ENCODE data around the gene HOXD9.

DNA sequence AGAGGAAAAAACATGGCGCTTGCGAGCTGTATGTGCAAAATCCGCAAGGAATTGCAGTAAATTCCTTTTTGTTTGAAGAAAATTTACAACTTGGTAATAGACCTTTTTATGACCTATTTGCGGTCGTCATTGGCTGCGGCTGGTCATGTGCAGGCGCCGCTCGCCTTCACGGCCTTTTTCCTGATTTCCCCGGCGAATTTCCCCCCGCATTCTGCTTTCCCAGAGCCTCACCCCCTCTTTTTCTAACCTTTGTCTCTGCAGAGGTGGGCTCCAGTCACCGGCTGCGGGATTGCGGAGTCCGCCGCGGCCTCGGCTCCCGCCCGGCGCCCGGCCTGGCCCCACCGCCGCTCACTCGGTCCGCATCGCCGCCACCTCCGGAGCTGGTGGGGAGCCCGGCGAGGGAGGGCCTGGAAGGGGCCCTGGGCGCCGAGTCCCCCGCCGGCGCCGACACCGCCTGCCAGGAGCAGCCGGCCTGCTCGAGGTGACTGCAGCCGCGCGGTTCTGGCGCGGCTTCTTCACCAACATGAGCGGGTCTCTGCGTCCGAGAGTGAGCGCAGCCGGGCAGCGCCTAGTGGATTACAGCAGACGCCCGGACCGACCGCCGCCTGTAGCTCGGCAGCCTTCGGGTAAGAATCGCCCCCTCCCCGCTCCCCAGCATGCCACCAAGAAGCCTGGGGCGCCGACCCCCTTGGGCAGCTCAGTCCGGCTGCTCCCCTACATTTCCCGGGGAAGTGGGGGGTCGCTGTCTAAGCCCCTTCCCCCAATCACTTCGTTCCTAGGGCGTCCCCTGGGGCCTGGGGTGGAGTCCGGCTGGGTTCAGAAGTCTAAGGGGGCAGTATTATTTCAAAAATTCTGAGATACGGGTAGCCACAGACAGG is 14.1 kb downstream of the HOXD9 start:
- TF ChIP-seq, protein P1, sequence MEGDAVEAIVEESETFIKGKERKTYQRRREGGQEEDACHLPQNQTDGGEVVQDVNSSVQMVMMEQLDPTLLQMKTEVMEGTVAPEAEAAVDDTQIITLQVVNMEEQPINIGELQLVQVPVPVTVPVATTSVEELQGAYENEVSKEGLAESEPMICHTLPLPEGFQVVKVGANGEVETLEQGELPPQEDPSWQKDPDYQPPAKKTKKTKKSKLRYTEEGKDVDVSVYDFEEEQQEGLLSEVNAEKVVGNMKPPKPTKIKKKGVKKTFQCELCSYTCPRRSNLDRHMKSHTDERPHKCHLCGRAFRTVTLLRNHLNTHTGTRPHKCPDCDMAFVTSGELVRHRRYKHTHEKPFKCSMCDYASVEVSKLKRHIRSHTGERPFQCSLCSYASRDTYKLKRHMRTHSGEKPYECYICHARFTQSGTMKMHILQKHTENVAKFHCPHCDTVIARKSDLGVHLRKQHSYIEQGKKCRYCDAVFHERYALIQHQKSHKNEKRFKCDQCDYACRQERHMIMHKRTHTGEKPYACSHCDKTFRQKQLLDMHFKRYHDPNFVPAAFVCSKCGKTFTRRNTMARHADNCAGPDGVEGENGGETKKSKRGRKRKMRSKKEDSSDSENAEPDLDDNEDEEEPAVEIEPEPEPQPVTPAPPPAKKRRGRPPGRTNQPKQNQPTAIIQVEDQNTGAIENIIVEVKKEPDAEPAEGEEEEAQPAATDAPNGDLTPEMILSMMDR (IDR thresholded peaks at IDR 0.05) = no peak
- TF ChIP-seq POLR2A (IDR thresholded peaks at IDR 0.05) (no peak), POLR2AphosphoS5 (IDR thresholded peaks at IDR 0.05) (no peak), EP300 (IDR thresholded peaks at IDR 0.05) (no peak)

All from stomach (tissue), 4 donors.